ENCODE data around the gene CYBC1.

Gene CYBC1
- long read RNA-seq, donor 1, transcript CYBC1-201 (7 exons, 2,093 nt) = major isoform, 10 of 16 reads
- long read RNA-seq, donor 1, partial matches to known transcripts = 0 of 16 reads
- long read RNA-seq, donor 1, other reads (novel, unspliced or antisense) = 0 of 16 reads
- long read RNA-seq, donor 2, transcript CYBC1-201 (7 exons, 2,093 nt) = major isoform, 5 of 7 reads
- long read RNA-seq, donor 2, partial matches to known transcripts = 0 of 7 reads
- long read RNA-seq, donor 2, other reads (novel, unspliced or antisense) = 0 of 7 reads
- long read RNA-seq, donor 3, transcript CYBC1-201 (7 exons, 2,093 nt) = major isoform, 7 of 14 reads
- long read RNA-seq, donor 3, partial matches to known transcripts = 0 of 14 reads
- long read RNA-seq, donor 3, other reads (novel, unspliced or antisense) = 0 of 14 reads
- long read RNA-seq, donor 4, partial matches to known transcripts = 0 of 11 reads
- long read RNA-seq, donor 4, other reads (novel, unspliced or antisense) = 5 of 11 reads
- long read RNA-seq, donor 5, transcript CYBC1-201 (7 exons, 2,093 nt) = major isoform, 8 of 73 reads
- long read RNA-seq, donor 5, partial matches to known transcripts = 37 of 73 reads
- long read RNA-seq, donor 5, other reads (novel, unspliced or antisense) = 25 of 73 reads
- long read RNA-seq, donor 6, transcript CYBC1-201 (7 exons, 2,093 nt) = major isoform, 9 of 14 reads
- long read RNA-seq, donor 6, partial matches to known transcripts = 0 of 14 reads
- long read RNA-seq, donor 6, other reads (novel, unspliced or antisense) = 0 of 14 reads
- long read RNA-seq, donor 7 = 0 reads
- long read RNA-seq, donor 8, transcript CYBC1-201 (7 exons, 2,093 nt) = major isoform, 11 of 14 reads
- long read RNA-seq, donor 8, partial matches to known transcripts = 0 of 14 reads
- long read RNA-seq, donor 8, other reads (novel, unspliced or antisense) = 0 of 14 reads

DNA sequence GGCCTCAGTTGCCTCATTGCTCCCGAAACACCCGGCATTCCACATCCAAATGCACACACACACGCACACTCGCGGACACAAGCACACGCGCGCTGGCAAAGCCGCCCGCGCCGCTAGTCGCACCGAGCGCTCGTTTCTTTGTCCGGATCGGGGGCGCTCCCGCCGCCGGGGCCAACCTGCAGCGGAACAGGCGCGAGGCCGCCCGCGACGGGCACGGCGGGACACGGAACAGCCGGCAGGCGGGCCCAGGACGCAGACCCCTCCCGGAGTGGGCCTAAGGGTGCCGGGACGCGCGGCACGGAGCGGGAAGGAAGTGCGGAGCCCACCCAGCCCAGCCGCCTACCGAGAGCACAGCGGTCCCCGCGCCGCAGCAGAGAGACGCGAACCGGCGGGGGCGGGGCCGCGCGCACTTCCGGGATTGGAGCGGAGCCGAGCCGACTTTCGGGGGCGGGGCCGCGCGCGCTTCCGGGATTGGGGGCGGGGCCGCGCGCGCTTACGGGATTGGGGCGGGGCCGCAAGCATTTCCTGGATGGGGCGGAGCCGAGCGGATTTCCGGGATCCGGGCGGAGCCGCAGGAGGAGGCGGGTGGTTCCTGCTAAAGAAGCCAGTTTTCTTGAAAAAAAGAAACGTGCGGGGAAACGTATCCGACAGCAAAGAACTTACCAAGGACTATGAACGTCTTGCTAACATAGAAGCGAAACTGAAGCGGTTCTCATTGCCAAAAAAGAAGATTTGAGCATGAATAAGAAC, at the start of gene CYBC1:
Gene CYBC1 (minus strand): TSS at position 396 of the 750 bp plus-strand sequence. CDS start 1,498 bp downstream, outside the sequence.
- peak; percentile 90 for DNase-seq

DNA sequence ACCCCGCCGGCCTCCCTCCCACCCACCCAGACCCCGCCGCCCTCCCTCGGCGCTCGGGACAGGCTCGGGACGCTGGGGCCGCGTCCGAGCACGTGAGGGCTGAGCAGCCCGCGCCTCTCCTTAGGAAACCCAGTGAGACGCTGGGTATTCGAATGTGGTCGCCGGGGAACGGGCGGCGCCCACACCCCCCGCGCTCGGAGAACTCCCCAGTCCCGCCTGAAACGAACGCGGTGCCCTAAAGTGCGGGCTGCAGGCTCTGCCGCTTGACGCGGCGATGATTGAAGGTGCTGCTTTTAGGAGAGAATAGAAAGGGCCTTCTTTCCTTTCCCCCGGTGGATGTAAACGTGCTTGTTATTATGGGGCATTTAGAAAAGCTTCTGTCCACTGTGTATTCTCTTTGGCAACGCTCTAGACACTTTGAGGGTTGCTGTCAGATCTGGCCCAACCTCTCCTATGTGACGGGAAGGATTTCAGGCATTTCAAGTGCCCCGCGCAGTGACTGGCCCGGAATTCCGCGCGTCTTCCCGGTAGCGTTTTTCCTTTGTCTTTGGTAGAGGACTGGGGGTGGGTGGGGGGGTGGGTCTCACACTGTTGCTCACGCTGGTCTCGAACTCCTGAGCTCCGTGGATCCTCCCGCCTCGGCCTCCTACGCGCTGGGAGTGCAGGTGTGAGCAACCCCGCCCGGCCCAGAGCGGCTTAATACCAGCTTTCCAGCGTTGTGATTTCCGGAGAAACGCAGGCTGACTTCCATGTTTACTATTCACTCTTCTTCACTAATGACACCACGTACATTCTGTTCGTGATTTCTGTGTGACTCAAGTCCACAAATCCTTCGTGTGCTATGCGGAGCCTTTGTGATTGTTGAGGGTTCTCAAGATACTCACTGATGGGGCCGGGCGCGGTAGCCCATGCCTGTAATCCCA, 47.2 kb upstream of the CYBC1 start:
- peak; percentile 84 for DNase-seq

DNA sequence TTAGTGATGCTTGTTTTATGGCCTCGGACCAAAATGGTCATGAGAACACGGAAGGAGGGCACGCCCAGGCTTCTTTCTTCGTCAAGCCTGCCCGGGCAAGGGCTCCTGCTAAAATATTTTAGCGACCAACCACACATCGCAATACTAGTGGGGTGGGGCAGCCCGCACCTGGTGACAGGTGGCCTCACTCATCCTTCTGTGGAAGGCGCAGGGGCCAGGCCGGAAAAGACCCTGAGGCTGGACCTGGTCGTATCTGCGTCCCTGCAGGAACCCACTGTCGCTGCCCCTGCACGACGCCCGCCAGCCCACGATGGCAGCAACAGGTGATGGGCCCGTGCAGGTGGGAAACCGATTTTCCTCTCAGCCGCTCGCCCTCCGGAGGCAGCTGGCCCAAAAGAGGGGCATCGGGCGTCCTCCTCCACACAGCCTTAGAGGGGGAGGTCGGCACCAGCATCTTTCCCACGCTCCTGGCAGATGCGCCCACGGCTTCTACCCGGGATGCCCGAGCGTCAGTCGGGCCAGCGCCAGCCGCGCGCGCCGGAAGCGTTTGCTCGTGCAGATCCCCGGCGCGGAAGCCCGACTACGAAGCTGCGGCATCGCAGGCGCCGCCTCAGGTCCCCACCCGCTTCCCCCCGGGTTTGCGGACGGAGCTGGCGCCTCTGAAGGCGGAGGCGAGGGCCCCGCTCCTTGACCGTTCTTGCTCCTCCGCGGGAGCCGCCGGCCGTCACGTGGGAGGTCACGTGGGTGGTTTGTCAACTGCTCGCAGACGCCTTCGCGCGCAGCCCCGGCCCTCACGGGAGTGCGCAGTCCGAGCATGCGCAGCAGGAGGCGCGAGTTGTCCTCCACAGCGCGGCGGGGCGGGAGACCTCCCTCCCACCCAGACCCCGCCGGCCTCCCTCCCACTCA, 46.2 kb upstream of the CYBC1 start:
- DNase-seq = peak; percentile 91

DNA sequence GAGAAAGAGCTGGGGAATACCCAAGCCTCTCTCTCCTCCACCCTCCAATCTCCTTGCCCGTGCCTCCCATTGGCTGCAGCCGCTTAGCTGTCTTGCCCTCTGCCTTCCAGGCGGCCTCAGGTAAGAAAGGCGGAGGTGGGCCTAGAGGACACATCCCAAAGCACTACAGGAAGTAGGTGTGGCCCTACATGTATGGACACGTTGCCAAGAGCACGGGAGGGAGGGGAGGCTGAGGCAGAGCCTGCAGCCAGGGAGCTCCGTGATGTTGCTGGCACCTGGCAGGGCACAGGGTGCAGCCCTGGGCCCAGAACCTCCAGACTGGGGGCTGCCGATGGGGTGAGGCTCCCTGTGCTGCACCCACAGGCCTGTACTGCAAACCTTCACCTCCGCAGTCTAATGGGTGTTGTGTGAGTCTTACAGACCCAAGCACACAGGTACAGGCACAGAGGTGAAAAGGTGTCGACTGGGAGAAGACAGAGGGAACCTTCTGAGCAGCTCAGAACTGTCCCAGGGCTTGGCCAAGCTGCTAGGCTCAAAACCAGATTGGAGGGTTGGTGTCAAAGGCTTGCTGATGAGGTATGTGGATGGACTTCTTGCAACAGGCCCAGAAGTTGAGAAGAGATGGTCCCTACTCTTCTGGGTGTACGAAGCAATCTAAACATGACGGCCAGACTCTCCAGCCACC, 45.4 kb upstream of the CYBC1 start:
- no peak for DNase-seq

DNA sequence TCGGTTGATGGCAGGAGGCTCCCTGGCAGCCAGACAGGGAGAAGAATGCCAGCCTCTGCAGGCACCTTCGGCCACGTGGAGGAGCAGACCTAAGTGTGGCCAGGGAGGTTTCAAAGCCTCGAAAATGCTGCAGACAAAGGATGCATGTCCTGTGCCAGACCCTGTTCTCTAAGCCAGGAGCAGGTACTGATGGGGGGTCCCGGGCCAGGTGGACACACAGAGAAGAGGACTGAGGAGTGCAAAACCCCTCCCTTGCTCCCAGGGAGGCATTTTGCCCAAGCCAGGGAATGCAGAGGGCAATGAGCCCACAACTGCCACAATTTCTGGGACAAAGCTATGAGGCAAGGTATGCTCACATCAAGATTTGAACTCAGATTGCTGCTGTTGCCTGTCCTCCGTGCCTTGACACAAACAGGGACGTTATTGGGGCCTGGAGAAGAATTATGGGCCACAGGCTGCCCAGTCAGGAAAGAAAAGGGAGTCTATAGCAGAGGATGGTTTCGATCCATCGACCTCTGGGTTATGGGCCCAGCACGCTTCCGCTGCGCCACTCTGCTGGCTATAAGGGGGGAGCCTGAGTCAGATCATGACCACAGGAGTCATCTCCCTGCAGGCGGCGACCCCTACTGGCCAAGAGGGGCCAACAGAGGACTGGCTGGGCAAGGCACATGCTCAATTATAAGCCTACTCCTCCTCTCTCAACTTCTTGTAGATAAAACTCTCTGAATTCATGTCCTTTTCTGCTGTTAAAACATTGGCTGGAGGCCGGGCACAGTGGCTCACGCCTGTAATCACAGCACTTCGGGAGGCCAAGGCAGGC, 43.9 kb upstream of the CYBC1 start:
- DNase-seq = peak; percentile 85

DNA sequence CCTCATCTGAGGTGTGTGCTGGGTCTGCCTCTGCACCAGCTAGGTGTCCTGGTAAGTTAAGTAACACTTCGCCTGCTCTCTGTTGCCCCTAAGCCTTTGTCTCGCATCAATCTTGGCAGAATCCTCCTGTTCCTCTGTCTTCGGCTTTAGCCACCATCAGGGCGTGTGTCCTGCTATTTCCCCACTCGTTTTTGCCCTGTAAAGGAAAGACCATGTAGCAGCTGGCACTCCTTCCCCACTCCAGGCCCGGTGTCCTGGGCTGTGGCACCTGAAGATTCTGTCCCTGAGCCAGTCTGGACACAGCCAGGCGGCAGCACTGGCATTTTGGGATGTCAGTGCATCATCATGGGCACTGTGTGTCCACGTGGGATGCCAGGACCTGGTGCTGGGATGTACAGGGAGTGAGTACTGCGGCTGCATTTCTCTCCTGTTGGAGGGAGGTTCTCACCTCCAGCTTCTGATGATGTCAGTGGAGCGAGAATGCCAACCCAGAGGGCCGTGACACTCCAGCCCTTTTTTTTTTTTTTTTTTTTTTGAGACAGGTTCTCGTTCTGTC, 42.8 kb upstream of the CYBC1 start:
- no peak for DNase-seq

DNA sequence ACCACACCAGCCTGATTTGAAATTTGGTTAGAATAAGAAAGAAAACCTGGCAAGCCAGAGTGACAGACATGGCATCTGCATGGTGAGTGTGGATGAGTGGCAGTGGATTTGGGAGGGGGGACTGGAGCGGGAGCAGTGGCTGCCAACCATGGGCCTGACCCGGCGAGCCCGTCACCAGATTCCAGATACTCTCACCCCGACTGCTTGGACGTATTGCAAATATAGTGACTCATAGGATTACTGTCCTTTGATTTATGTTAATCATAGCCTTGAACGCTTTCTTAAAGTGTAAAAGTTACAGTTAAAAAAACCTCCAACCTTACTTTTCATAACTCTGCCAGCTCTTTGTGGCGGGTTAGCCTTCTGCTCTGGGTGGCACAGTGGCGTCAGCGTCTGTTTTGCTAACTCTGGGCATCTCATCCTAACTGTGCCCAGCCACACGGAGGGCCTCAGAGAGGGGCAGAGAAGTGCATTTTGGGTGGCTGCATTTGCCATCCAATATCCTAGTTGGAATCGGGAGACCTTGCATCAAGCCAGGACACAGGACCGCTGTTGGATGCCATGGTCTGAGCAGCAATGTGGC, 42.2 kb upstream of the CYBC1 start:
- no peak for DNase-seq

DNA sequence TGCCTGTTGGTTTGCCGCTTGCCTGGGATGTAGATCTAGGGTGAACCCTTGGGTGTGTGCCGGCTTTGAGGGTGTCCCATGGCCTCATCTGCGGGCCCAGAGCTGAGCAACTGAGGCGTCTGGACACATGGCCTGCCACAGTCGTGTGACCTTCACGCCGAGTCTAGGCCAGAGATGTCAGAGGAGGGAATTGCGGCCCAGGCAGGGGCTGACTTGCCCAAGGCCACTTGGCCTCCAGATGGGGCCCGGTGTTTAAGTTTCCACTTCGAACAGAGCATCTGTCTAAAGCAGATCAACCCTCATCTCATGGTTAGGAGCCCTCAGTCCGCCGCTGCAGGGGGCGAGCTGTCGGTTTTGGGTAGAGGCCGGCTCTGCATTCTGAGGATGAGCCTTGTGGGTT, 41.0 kb upstream of the CYBC1 start:
- DNase-seq = no peak

DNA sequence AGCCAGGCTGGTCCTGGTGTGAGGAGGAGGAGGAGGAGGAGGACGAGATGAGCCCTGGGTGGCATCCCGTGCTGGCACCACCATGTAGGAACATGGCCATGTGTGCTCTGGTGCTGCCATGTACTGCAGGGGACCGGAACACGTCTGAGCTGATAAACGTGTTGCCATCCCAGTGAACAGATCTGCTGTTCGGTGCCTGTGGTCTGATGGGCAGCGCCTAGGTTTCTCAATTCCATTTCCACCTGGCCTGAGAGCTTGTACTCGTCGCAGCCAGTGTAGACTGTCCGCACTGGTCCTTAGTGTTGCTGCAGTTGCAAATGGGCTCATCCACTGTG, 40.6 kb upstream of the CYBC1 start:
- no peak for DNase-seq

DNA sequence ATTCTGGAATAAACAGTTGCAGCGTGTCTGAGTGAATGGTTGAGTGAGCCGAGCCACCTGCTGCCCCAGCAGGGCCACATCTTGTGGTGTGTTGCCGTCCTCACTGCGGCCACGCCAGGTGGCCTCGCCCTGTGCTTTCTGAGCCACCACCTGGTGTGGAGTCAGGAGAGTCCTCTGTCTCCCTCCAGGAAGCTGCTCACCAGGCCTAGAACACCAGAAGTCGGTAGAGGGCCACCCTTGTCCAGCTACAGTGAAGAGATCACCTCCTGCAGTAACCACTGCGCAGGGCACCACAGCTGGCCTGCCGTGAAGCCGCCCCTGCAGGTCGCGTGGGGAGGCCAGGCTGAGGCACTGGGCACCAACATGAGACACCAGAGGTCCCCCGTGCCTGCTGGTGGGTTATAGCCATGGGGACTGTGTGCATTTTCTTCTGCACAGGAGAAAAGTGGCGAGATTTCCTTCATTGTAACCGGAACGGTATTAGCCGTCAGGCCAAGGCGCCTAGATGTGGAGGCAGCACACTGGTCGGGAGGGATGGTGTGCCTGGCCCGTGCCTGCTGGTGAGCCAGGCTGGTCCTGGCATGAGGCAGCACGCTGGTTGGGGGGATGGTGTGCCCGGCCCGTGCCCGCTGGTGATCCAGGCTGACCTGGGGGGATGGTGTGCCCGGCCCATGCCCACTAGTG, 40.1 kb upstream of the CYBC1 start:
- no peak for DNase-seq

DNA sequence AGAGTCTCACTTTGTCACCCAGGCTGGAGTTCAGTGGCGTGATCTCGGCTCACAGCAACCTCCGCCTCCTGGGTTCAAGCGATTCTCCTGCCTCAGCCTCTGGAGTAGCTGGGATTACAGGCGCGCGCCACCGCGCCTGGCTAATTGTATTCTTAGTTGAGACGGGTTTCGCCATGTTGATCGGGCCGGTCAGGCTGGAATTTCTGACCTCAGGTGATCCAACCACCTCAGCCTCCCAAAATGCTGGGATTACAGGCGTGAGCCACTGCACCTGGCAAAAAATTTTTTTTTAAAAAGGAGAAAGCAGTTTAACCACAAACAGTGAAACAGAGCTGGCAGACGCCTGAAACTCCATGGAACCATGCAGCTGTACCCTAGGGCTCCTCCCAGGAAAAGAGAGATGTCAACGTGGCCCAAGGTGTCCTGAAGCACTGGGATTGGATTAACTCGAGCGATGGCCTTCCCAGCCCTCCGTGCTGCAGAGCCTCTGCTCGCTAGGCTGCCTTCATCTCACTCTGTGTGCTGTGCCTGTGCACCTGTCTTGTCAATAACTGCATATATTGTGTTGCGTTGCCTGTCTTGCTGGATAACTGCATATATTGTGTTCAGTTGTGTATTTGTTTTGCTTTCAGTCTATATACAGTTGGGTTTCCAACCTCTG, 39.4 kb upstream of the CYBC1 start:
- no peak for DNase-seq

DNA sequence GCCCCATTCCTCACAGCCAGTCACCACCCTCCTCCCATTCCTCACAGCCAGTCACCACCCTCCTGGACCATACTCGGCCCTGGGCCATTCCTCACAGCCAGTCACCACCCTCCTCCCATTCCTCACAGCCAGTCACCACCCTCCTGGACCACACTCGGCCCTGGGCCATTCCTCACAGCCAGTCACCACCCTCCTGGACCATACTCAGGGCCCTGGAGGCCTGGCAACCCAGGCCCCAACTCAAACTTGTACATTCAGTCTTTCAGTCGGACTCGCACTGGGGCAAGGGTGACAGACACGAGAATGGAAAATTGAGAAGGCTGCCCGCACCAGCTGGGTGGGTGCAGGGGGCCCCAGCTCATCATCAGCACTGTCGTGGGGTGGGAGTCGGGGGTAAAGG, 38.6 kb upstream of the CYBC1 start:
- no peak for DNase-seq

DNA sequence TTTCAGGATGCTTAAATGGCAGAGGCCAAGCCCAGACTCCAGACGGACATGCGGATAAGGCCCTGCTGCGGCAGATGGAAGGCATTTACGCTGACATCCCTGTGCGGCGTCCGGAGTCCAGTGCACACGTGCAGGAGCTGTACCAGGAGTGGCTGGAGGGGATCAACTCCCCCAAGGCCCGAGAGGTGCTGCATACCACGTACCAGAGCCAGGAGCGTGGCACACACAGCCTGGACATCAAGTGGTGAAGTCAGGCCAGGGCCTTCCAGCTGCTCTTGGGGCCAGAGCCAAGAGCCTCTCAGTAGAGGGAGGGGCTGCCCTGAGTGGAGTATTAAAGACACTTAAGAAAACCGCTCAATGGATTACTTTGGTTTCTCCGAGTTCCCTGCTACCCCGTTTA, 37.4 kb upstream of the CYBC1 start:
- no peak for DNase-seq

DNA sequence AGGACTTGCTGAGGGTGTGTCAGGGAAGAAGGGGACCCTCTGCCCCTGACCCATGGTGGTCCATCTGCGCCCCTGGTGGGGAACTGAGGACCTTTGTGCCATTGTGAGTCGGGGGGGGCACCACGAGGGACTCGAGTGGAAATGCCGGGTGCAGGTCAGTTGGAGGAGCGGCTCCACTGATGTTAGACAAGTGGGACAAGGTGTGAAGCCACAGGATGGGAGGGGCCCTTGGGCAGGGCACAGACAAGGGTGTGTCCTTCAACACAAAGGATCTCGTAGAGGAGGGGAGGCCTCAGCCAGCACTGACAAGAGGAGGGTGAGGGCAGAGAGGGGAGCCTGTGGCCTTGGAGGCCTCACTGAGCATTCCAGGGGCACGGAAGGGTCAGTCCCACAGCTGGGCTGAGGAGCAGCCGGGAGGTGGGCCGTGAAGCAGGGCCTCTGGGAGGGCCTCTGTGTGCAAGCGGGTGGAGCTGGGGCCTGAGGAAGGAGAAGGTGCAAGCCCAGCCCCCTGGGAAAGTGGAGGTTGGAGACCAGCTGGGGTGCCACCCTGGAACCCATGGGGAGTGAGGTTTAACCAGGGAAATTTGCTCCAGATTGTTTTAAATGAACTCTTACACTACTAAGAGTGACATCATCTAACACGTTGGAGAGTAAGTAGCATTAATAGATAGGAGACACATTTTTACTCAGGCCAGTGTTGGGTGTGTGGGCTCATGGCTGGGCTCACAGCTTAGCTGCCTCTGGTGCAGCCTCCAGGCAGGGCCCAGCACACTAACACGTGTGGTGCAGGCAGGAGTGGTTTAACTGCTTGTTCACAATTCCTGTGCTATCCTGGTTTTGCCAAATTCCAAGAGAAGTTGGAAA, 35.9 kb upstream of the CYBC1 start:
- no peak for DNase-seq

DNA sequence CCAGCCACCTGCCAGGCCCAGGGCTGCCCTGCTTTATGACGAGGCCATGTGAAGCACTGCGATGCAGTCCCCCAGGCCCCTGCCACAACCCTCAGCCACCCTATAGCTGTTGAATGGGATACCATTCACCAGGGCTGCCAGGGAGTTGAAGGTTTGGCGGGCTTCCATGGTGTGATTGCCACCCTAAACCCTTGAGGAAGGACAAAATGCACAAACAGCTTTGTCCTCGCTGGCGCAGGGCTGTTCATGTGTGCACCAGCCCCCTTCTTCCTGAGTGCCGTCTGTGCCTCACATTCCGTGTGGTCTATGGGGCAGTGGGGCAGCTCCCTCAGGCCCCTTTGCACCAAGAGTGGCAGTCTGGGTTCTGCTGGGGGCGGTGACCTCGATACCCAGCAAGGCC, 33.3 kb upstream of the CYBC1 start:
- no peak for DNase-seq

DNA sequence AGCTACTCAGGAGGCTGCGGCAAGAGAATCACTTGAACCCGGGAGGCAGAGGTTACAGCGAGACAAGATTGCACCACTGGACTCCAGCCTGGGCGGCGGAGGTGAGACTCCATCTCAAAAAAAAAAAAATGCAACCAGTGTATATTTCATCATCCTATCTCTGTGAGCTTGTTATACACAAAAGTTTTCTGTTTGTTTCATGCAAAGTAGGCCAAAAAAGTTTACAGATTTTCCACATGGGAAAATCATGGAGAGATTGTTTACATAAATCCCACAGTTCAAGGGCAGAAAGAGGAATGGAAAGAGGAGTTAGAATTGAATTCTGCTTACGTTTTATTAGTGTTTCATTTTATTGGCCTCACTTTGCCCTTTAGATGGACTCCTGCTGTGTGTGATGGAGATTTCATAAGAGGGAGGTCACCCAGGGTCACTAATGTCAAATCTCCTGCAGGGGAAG, 32.7 kb upstream of the CYBC1 start:
- DNase-seq = no peak
